HepG2 (cell line): ENCODE measurements around the gene IL27RA. TPM values are rescaled to one million over a fixed set of nuclear protein-coding genes. Genes with fewer than 3 reads are reported as not detected.
A peak's percentile ranks its signal among the peaks of the same experiment; 100 is the strongest.

Experiments
- DDIT3 ChIP-seq: sonication (generic); formaldehyde crosslinking; IDR thresholded peaks from 2 replicates; pipeline ENCODE4 v1.4.0; 2020; ENCODE audit warnings: mild to moderate bottlenecking, missing genetic modification reagents
- SMARCC2 ChIP-seq: fragments of 450-650 bp; IDR thresholded peaks from 2 replicates; pipeline ENCODE4 v1.6.1; 2017; ENCODE audit warnings: antibody characterized with exemption, mild to moderate bottlenecking
- ZIK1 ChIP-seq: sonication (generic); formaldehyde crosslinking; IDR thresholded peaks from 2 replicates; pipeline ENCODE4 v1.5.0; 2020; ENCODE audit warnings: mild to moderate bottlenecking, low read depth, missing genetic modification reagents, borderline replicate concordance
- ZNF17 ChIP-seq: sonication (generic); formaldehyde crosslinking; IDR thresholded peaks from 2 replicates; pipeline ENCODE4 v1.5.0; 2020; ENCODE audit warnings: mild to moderate bottlenecking, missing genetic modification reagents
- ZNF597 ChIP-seq: sonication (generic); formaldehyde crosslinking; IDR thresholded peaks from 2 replicates; pipeline ENCODE4 v1.5.0; 2020; ENCODE audit warnings: missing genetic modification reagents
- ZNF7 ChIP-seq: IDR thresholded peaks from 2 replicates; pipeline ENCODE4 v1.6.1; 2016; ENCODE audit warnings: missing biosample characterization, missing genetic modification reagents
- ZNF740 ChIP-seq: sonication (generic); formaldehyde crosslinking; IDR thresholded peaks from 2 replicates; pipeline ENCODE4 v1.4.0; 2020; ENCODE audit warnings: missing genetic modification reagents
- ZNF878 ChIP-seq: sonication (generic); formaldehyde crosslinking; IDR thresholded peaks from 2 replicates; pipeline ENCODE4 v1.8.1; 2023; ENCODE audit warnings: mild to moderate bottlenecking, missing genetic modification reagents, moderate library complexity
- ZSCAN30 ChIP-seq: sonication (generic); formaldehyde crosslinking; IDR thresholded peaks from 2 replicates; pipeline ENCODE4 v1.5.0; 2020; ENCODE audit warnings: mild to moderate bottlenecking, missing genetic modification reagents
- polyA plus RNA-seq, 8 experiments: library from polyadenylated mRNA; depleted of rRNA in 3 of 8; stranded (reverse) in 7 of 8; unstranded in 1 of 8; fragments of >200 nt; fragmentation: Illumina TruSeq in 4 of 8; extraction: Trizol in 4 of 8; gene quantifications; 2 replicates each; pipeline versions ENCODE4 v1.2.1 to v1.2.3, GENCODE V29; 2011 to 2016; ENCODE audit warnings: low read depth in 4 of 8, missing spikeins in 1 of 8, mixed read lengths in 1 of 8; ENCODE audit not compliant: insufficient read depth in 1 of 8
- total RNA-seq, 5 experiments: library from RNA; depleted of rRNA; stranded (reverse); fragments of >200 nt; fragmentation: Illumina TruSeq; extraction: Trizol; gene quantifications; 2 replicates each; pipeline ENCODE4 v1.2.3, GENCODE V29; 2016; ENCODE audit warnings: low read depth in 1 of 5
- TF ChIP-seq, protein P1 (sequence below): sonication (generic); formaldehyde crosslinking; IDR thresholded peaks from 2 replicates; pipeline ENCODE4 v1.4.0; 2020; ENCODE audit warnings: missing genetic modification reagents; ENCODE audit errors: not compliant biosample characterization
- TF ChIP-seq, protein P2 (sequence below): sonication (generic); formaldehyde crosslinking; IDR thresholded peaks from 2 replicates; pipeline ENCODE4 v1.8.0; 2022; ENCODE audit warnings: mild to moderate bottlenecking, missing genetic modification reagents, moderate library complexity
- TF ChIP-seq, protein P3 (sequence below): sonication (generic); formaldehyde crosslinking; IDR thresholded peaks from 2 replicates; pipeline ENCODE4 v1.4.0; 2020; ENCODE audit warnings: missing genetic modification reagents
- TF ChIP-seq, protein P4 (sequence below): IDR thresholded peaks from 2 replicates; pipeline ENCODE4 v1.4.0; 2020; ENCODE audit warnings: mild to moderate bottlenecking, missing genetic modification reagents

The IL27RA gene
- total and polyA plus RNA-seq, 2 of the 13 experiments (the other 11 are each of a cell fraction or from before 2014, with no cell fraction given), result 3.5 to 8.1 TPM

- no peak for TF ChIP-seq SMARCC2
- TF ChIP-seq ZNF17, result no peak
- TF ChIP-seq, protein P1, sequence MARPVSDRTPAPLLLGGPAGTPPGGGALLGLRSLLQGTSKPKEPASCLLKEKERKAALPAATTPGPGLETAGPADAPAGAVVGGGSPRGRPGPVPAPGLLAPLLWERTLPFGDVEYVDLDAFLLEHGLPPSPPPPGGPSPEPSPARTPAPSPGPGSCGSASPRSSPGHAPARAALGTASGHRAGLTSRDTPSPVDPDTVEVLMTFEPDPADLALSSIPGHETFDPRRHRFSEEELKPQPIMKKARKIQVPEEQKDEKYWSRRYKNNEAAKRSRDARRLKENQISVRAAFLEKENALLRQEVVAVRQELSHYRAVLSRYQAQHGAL (CRISPR knock-in tag), result peak; percentile 71
- TF ChIP-seq DDIT3 (CRISPR knock-in tag), result no peak
- TF ChIP-seq ZNF7 (CRISPR knock-in tag), result no peak
- TF ChIP-seq ZNF740 (CRISPR knock-in tag), result peak; percentile 87
- TF ChIP-seq, protein P2, sequence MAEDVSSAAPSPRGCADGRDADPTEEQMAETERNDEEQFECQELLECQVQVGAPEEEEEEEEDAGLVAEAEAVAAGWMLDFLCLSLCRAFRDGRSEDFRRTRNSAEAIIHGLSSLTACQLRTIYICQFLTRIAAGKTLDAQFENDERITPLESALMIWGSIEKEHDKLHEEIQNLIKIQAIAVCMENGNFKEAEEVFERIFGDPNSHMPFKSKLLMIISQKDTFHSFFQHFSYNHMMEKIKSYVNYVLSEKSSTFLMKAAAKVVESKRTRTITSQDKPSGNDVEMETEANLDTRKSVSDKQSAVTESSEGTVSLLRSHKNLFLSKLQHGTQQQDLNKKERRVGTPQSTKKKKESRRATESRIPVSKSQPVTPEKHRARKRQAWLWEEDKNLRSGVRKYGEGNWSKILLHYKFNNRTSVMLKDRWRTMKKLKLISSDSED (CRISPR knock-in tag), result peak; percentile 90; the same call in 1 of the 2 replicates
- no peak for TF ChIP-seq ZSCAN30 (CRISPR knock-in tag)
- TF ChIP-seq, protein P3, sequence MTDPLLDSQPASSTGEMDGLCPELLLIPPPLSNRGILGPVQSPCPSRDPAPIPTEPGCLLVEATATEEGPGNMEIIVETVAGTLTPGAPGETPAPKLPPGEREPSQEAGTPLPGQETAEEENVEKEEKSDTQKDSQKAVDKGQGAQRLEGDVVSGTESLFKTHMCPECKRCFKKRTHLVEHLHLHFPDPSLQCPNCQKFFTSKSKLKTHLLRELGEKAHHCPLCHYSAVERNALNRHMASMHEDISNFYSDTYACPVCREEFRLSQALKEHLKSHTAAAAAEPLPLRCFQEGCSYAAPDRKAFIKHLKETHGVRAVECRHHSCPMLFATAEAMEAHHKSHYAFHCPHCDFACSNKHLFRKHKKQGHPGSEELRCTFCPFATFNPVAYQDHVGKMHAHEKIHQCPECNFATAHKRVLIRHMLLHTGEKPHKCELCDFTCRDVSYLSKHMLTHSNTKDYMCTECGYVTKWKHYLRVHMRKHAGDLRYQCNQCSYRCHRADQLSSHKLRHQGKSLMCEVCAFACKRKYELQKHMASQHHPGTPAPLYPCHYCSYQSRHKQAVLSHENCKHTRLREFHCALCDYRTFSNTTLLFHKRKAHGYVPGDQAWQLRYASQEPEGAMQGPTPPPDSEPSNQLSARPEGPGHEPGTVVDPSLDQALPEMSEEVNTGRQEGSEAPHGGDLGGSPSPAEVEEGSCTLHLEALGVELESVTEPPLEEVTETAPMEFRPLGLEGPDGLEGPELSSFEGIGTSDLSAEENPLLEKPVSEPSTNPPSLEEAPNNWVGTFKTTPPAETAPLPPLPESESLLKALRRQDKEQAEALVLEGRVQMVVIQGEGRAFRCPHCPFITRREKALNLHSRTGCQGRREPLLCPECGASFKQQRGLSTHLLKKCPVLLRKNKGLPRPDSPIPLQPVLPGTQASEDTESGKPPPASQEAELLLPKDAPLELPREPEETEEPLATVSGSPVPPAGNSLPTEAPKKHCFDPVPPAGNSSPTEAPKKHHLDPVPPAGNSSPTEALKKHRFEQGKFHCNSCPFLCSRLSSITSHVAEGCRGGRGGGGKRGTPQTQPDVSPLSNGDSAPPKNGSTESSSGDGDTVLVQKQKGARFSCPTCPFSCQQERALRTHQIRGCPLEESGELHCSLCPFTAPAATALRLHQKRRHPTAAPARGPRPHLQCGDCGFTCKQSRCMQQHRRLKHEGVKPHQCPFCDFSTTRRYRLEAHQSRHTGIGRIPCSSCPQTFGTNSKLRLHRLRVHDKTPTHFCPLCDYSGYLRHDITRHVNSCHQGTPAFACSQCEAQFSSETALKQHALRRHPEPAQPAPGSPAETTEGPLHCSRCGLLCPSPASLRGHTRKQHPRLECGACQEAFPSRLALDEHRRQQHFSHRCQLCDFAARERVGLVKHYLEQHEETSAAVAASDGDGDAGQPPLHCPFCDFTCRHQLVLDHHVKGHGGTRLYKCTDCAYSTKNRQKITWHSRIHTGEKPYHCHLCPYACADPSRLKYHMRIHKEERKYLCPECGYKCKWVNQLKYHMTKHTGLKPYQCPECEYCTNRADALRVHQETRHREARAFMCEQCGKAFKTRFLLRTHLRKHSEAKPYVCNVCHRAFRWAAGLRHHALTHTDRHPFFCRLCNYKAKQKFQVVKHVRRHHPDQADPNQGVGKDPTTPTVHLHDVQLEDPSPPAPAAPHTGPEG (CRISPR knock-in tag), result peak; percentile 38; the same call in 1 of the 2 replicates
- peak; percentile 74; the same call in 1 of the 2 replicates for TF ChIP-seq ZNF878
- no peak for TF ChIP-seq ZNF597 (CRISPR knock-in tag)
- TF ChIP-seq ZIK1 (CRISPR knock-in tag), result no peak
- TF ChIP-seq, protein P4, sequence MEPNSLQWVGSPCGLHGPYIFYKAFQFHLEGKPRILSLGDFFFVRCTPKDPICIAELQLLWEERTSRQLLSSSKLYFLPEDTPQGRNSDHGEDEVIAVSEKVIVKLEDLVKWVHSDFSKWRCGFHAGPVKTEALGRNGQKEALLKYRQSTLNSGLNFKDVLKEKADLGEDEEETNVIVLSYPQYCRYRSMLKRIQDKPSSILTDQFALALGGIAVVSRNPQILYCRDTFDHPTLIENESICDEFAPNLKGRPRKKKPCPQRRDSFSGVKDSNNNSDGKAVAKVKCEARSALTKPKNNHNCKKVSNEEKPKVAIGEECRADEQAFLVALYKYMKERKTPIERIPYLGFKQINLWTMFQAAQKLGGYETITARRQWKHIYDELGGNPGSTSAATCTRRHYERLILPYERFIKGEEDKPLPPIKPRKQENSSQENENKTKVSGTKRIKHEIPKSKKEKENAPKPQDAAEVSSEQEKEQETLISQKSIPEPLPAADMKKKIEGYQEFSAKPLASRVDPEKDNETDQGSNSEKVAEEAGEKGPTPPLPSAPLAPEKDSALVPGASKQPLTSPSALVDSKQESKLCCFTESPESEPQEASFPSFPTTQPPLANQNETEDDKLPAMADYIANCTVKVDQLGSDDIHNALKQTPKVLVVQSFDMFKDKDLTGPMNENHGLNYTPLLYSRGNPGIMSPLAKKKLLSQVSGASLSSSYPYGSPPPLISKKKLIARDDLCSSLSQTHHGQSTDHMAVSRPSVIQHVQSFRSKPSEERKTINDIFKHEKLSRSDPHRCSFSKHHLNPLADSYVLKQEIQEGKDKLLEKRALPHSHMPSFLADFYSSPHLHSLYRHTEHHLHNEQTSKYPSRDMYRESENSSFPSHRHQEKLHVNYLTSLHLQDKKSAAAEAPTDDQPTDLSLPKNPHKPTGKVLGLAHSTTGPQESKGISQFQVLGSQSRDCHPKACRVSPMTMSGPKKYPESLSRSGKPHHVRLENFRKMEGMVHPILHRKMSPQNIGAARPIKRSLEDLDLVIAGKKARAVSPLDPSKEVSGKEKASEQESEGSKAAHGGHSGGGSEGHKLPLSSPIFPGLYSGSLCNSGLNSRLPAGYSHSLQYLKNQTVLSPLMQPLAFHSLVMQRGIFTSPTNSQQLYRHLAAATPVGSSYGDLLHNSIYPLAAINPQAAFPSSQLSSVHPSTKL, result no peak
These were observed at the start of gene IL27RA (continued) for GRCh38 chr19:14031719-14032480.
